HepG2 (cell line): ENCODE measurements around the gene MC5R. TPM values are rescaled to one million over a fixed set of nuclear protein-coding genes. Genes with fewer than 3 reads are reported as not detected.

Experiments used
- ATAC-seq: fragments of 200-7000 bp; cut with Tn5 transposase; 3 replicates; pipeline ENCODE4 v1.9.1; 2020; ENCODE audit warnings: mild to moderate bottlenecking, moderate library complexity
- Bru-seq: library from RNA; stranded (reverse); fragments of 400-500 nt; gene quantifications from one replicate; lab custom pipeline; 2021; lab: Mats Ljungman, UMichigan
- BruChase-seq, 2 experiments: library from RNA; stranded (reverse); fragments of 400-500 nt; gene quantifications; one replicate each; lab custom pipeline; 2021; lab: Mats Ljungman, UMichigan
- BruUV-seq: library from RNA; stranded (reverse); fragments of 400-500 nt; replicated peaks from 2 replicates; lab custom pipeline; 2021; lab: Mats Ljungman, UMichigan
- CTCF ChIA-PET: fragments of 300-600 bp; formaldehyde crosslinking; extraction: SDS; loops from one replicate; lab custom pipeline; 2021; ENCODE audit warnings: low total read pairs, inconsistent platforms, low intra/inter-chr PET ratio; lab: Yijun Ruan, JAX
- POLR2A ChIA-PET: fragments of 350-600 bp; sonication (Branson Sonifier 250); formaldehyde crosslinking; loops from one replicate; lab custom pipeline; 2020; ENCODE audit warnings: antibody characterized with exemption, inconsistent platforms; lab: Yijun Ruan, JAX
- DNase-seq: peaks from one replicate; pipeline ENCODE4 v3.0.0-alpha.2; 2015; ENCODE audit warnings: low spot score
- FAIRE-seq: peaks from 3 replicates; lab custom pipeline; 2011; peaks lifted over from hg19 to GRCh38; lab: Jason Lieb, UNC
- H2AFZ ChIP-seq: one replicate; pipeline ENCODE4 v1.6.1; 2011; ENCODE audit warnings: low read length, inconsistent platforms
- H3K27ac ChIP-seq: fragments of 300-600 bp; 3 replicates; pipeline ENCODE4 v1.8.0; 2011; ENCODE audit warnings: mixed run types, mild to moderate bottlenecking, mixed read lengths, low read length, inconsistent platforms; ENCODE audit not compliant: insufficient read depth; ENCODE audit errors: extremely low read length
- H3K27me3 ChIP-seq, 2 experiments: fragments of 200-600 bp in 1 of 2; 2 replicates in 1 of 2; 3 replicates in 1 of 2; pipeline versions ENCODE4 v1.6.0 to v1.8.0; 2011; ENCODE audit warnings: low read length in 2 of 2, mild to moderate bottlenecking in 2 of 2, moderate library complexity in 2 of 2, inconsistent platforms in 1 of 2; ENCODE audit not compliant: insufficient read depth in 2 of 2, control insufficient read depth in 1 of 2
- H3K36me3 ChIP-seq, 2 experiments: fragments of 200-600 bp in 1 of 2; replicated peaks in 1 of 2; 2 replicates in 1 of 2; 3 replicates in 1 of 2; pipeline versions ENCODE4 v1.5.1 to v1.8.0; 2011; ENCODE audit warnings: low read length in 2 of 2, inconsistent platforms in 1 of 2; ENCODE audit not compliant: insufficient read depth in 2 of 2, control insufficient read depth in 1 of 2
- H3K4me1 ChIP-seq: 2 replicates; pipeline ENCODE4 v1.5.1; 2012; ENCODE audit warnings: low read length, inconsistent platforms; ENCODE audit not compliant: insufficient read depth
- H3K4me2 ChIP-seq: 2 replicates; pipeline ENCODE4 v1.6.0; 2011; ENCODE audit warnings: low read depth, low read length, inconsistent platforms
- H3K4me3 ChIP-seq, 3 experiments: fragments of 200-600 bp in 1 of 3; sonication (generic), shearing (Covaris generic) in 1 of 3; replicated peaks in 1 of 3; 2 replicates each; pipeline ENCODE4 v1.5.1; 2011 to 2016; ENCODE audit warnings: low read length in 3 of 3, inconsistent platforms in 2 of 3, low read depth in 2 of 3, mild to moderate bottlenecking in 2 of 3, control low read depth in 1 of 3, mixed read lengths in 1 of 3; ENCODE audit not compliant: insufficient read depth in 1 of 3
- H3K79me2 ChIP-seq: one replicate; pipeline ENCODE4 v1.6.1; 2011; ENCODE audit warnings: low read length, inconsistent platforms; ENCODE audit not compliant: insufficient read depth
- H3K9ac ChIP-seq: 2 replicates; pipeline ENCODE4 v1.6.0; 2011; ENCODE audit warnings: mild to moderate bottlenecking, low read depth, low read length, inconsistent platforms; ENCODE audit not compliant: insufficient read depth
- H3K9me3 ChIP-seq: 2 replicates; pipeline ENCODE4 v1.5.1; 2012; ENCODE audit warnings: mild to moderate bottlenecking, low read length
- H4K20me1 ChIP-seq: 2 replicates; pipeline ENCODE4 v1.6.0; 2011; ENCODE audit warnings: inconsistent platforms, mild to moderate bottlenecking, low read length, moderate library complexity; ENCODE audit not compliant: insufficient read depth
- EP300 ChIP-seq, 3 experiments: sonication (generic) in 1 of 3; formaldehyde crosslinking in 1 of 3; IDR thresholded peaks; 2 replicates each; pipeline versions ENCODE4 v1.5.1 to v1.6.1; 2011 to 2020; ENCODE audit warnings: low read depth in 2 of 3, low read length in 2 of 3, borderline replicate concordance in 1 of 3, improper control_type of control experiment in 1 of 3, mild to moderate bottlenecking in 1 of 3, missing genetic modification reagents in 1 of 3, moderate library complexity in 1 of 3
- FOXP1 ChIP-seq, 2 experiments: fragments of 450-650 bp in 1 of 2; IDR thresholded peaks; 2 replicates each; pipeline ENCODE4 v1.6.1; 2017 to 2018; ENCODE audit warnings: antibody characterized with exemption in 1 of 2
- HOXA9 ChIP-seq: sonication (generic); formaldehyde crosslinking; IDR thresholded peaks from 2 replicates; pipeline ENCODE4 v1.8.1; 2022; ENCODE audit warnings: missing genetic modification reagents, mild to moderate bottlenecking, moderate library complexity, borderline replicate concordance
- POLR2AphosphoS5 ChIP-seq: IDR thresholded peaks from 2 replicates; pipeline ENCODE4 v1.6.1; 2012; ENCODE audit warnings: low read depth, low read length
- SIX1 ChIP-seq: sonication (generic); formaldehyde crosslinking; IDR thresholded peaks from 2 replicates; pipeline ENCODE4 v1.4.0; 2020; ENCODE audit warnings: missing genetic modification reagents, borderline replicate concordance
- ZBTB20 ChIP-seq: sonication (generic); formaldehyde crosslinking; IDR thresholded peaks from 2 replicates; pipeline ENCODE4 v1.8.1; 2023; ENCODE audit warnings: missing genetic modification reagents, low read depth, mild to moderate bottlenecking, borderline replicate concordance
- ZNF670 ChIP-seq: sonication (generic); formaldehyde crosslinking; IDR thresholded peaks from 2 replicates; pipeline ENCODE4 v1.8.0; 2022; ENCODE audit warnings: mild to moderate bottlenecking, missing genetic modification reagents, borderline replicate concordance
- ZNF879 ChIP-seq: sonication (generic); formaldehyde crosslinking; IDR thresholded peaks from 2 replicates; pipeline ENCODE4 v1.8.1; 2023; ENCODE audit warnings: missing genetic modification reagents
- WGBS: methylation state at CpG from one replicate; pipeline ENCODE4 v1.1.6; 2017; ENCODE audit warnings: low lambda C conversion rate; 5-methylcytosine and 5-hydroxymethylcytosine counted together
- in situ Hi-C: cut with HindIII; loops from 2 replicates; pipeline ENCODE4 v1.10.0; 2017; ENCODE audit warnings: low pct_unique_long_range_greater_than_20kb; ENCODE audit not compliant: extremely low pct_ligation_motif_present
- intact Hi-C: fragments of 100-400 bp; cut with micrococcal nuclease; formaldehyde crosslinking; loops from one replicate; pipeline ENCODE4 v1.10.0; 2022; ENCODE audit not compliant: unreplicated experiment
- long read RNA-seq, 2 experiments: library from RNA in 1 of 2; library from polyadenylated mRNA in 1 of 2; stranded (forward) in 1 of 2; unstranded in 1 of 2; transcript quantifications; one replicate each; pipeline ENCODE4 v2.0.0, GENCODE V29; 2019 to 2022
- polyA minus RNA-seq, 3 experiments: library from RNA; depleted of rRNA, polyadenylated mRNA; stranded (reverse); fragments of >200 nt; gene quantifications; 2 replicates each; pipeline ENCODE4 v1.2.3, GENCODE V29; 2011; ENCODE audit warnings: low replicate concordance in 1 of 3
- polyA plus RNA-seq, 8 experiments: library from polyadenylated mRNA; depleted of rRNA in 3 of 8; stranded (reverse) in 7 of 8; unstranded in 1 of 8; fragments of >200 nt; fragmentation: Illumina TruSeq in 4 of 8; extraction: Trizol in 4 of 8; gene quantifications; 2 replicates each; pipeline versions ENCODE4 v1.2.1 to v1.2.3, GENCODE V29; 2011 to 2016; ENCODE audit warnings: low read depth in 4 of 8, missing spikeins in 1 of 8, mixed read lengths in 1 of 8; ENCODE audit not compliant: insufficient read depth in 1 of 8
- total RNA-seq, 5 experiments: library from RNA; depleted of rRNA; stranded (reverse); fragments of >200 nt; fragmentation: Illumina TruSeq; extraction: Trizol; gene quantifications; 2 replicates each; pipeline ENCODE4 v1.2.3, GENCODE V29; 2016; ENCODE audit warnings: low read depth in 1 of 5
- TF ChIP-seq, protein P1 (sequence below): sonication (generic); formaldehyde crosslinking; IDR thresholded peaks from 2 replicates; pipeline ENCODE4 v1.4.0; 2020; ENCODE audit warnings: mild to moderate bottlenecking, missing genetic modification reagents
- TF ChIP-seq, protein P2 (sequence below): sonication (generic); formaldehyde crosslinking; IDR thresholded peaks from 2 replicates; pipeline ENCODE4 v1.4.0; 2020; ENCODE audit warnings: missing genetic modification reagents, mild to moderate bottlenecking, borderline replicate concordance
- TF ChIP-seq, protein P3 (sequence below): sonication (generic); formaldehyde crosslinking; IDR thresholded peaks from 2 replicates; pipeline ENCODE4 v1.8.0; 2022; ENCODE audit warnings: missing genetic modification reagents, mild to moderate bottlenecking, inconsistent platforms, borderline replicate concordance
- TF ChIP-seq, protein P4 (sequence below): sonication (generic); formaldehyde crosslinking; IDR thresholded peaks from 2 replicates; pipeline ENCODE4 v1.8.1; 2023; ENCODE audit warnings: mild to moderate bottlenecking, missing genetic modification reagents, borderline replicate concordance

The MC5R gene
- total RNA-seq (2016; rRNA removed; fragmentation: Illumina TruSeq; extraction: Trizol), result not detected in 2 replicates
- not detected in 2 replicates for total RNA-seq (2016; cell fraction: cytosol; rRNA removed; fragmentation: Illumina TruSeq; extraction: Trizol; ENCODE audit: low read depth)
- not detected in 2 replicates for total RNA-seq (2016; cell fraction: insoluble cytoplasmic fraction; rRNA removed; fragmentation: Illumina TruSeq; extraction: Trizol)
- not detected in 2 replicates for total RNA-seq (2016; cell fraction: membrane; rRNA removed; fragmentation: Illumina TruSeq; extraction: Trizol)
- not detected in 2 replicates for total RNA-seq (2016; cell fraction: nucleus; rRNA removed; fragmentation: Illumina TruSeq; extraction: Trizol)
- not detected in 2 replicates for polyA plus RNA-seq (2011; rRNA removed)
- not detected in 2 replicates for polyA plus RNA-seq (2011; cell fraction: cytosol; rRNA removed)
- polyA plus RNA-seq (2011; cell fraction: nucleus; rRNA removed), result not detected in 2 replicates
- polyA plus RNA-seq (2012), result not detected in 2 replicates
- polyA plus RNA-seq (2016; cell fraction: cytosol; fragmentation: Illumina TruSeq; extraction: Trizol; ENCODE audit: low read depth), result not detected in 2 replicates
- not detected in 2 replicates for polyA plus RNA-seq (2016; cell fraction: insoluble cytoplasmic fraction; fragmentation: Illumina TruSeq; extraction: Trizol; ENCODE audit: low read depth)
- not detected in 2 replicates for polyA plus RNA-seq (2016; cell fraction: membrane; fragmentation: Illumina TruSeq; extraction: Trizol; ENCODE audit: low read depth)
- polyA plus RNA-seq (2016; cell fraction: nucleus; fragmentation: Illumina TruSeq; extraction: Trizol; ENCODE audit: insufficient read depth, low read depth), result not detected in 2 replicates
- not detected in 2 replicates for polyA minus RNA-seq (2011; rRNA and poly(A)+ RNA removed; ENCODE audit: low replicate concordance)
- not detected in 2 replicates for polyA minus RNA-seq (2011; cell fraction: cytosol; rRNA and poly(A)+ RNA removed)
- polyA minus RNA-seq (2011; cell fraction: nucleus; rRNA and poly(A)+ RNA removed), result not detected in 2 replicates
- Bru-seq, nascent RNA, result not detected
- not detected for BruChase-seq, experiment 1, labeled RNA remaining after a 6-hour chase
- BruChase-seq, experiment 2, labeled RNA remaining after a 2-hour chase, result not detected
- long read RNA-seq, experiment 1, result 0 reads
- long read RNA-seq, experiment 2, result 0 reads

DNA sequence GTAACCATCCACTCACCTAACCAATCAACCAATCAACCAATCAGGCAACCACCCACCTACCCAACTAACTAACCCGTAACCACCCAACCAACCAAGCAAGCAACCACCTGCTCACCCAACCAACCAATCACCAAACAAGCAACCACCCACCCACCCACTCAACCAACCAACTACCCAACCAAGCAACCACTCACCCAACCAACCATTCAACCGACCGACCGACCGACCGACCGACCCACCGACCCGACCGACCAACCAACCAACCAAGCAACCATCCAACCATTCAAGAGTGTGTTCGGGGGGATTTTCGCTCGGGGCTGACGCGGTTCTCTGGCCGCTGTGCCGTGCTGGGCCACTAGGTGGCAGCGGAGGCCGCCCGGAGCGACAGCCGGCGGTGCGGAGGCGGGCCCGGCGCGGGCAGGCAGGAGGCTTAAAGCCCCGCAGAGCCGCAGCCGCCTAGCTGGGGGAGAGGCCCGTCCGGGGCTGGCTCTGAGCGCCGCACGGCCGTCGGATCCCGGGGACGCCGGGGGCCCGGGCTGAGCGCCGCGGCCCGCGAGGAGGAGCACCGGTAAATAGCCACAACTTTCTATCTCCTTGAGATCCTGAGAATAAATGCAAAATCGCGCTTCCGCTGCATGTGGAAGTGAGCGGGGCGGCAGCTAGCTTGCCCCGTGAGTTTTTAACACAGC lies at the start of gene MC5R:
TSS of gene MC5R (plus strand) at position 443 of the 689 bp plus-strand sequence. CDS start 1,617 bp downstream, outside the sequence.
- peaks cover 8 to 43% of the 10 kb centered on the region in 2 experiments; a peak in 3 of 5 replicates for H3K27me3 ChIP-seq
- WGBS, result 8% methylated on average over 37 of the region's 54 CpGs
- no peak within 1 kb of the TSS for H2AFZ ChIP-seq
- H3K36me3 ChIP-seq, result no peaks in the 10 kb centered on the region
- ChIA-PET CTCF (interaction anchor here (1.4 to 3.0 kb wide), 2 partner anchors 158 to 263 kb away, joined by 4 to 23 read pairs; no protein-coding TSS in a partner anchor), POLR2A (no interaction called here)
- ATAC-seq, result peak; percentile 97
- H4K20me1 ChIP-seq, result no peaks in the 10 kb centered on the region
- no peaks in the 10 kb centered on the region for H3K9me3 ChIP-seq
- peaks cover 14% of the 10 kb centered on the region for H3K4me1 ChIP-seq
- no peaks in the 10 kb centered on the region for H3K79me2 ChIP-seq
- FAIRE-seq, result no peak
- peak; percentile 23 for DNase-seq
- intact Hi-C loops, result loop anchor here (1.0 to 5.0 kb wide), 2 partner anchors 158 to 262 kb away; no protein-coding TSS in a partner anchor
- BruUV-seq, result no TSS peak
- peak within 1 kb of the TSS in 2 of 3 experiments; percentile 38 to 45; a peak in 4 of 6 replicates for H3K4me3 ChIP-seq
- no peak within 1 kb of the TSS for H3K27ac ChIP-seq
- peak within 1 kb of the TSS; percentile 75 for H3K4me2 ChIP-seq
- no peak within 1 kb of the TSS for H3K9ac ChIP-seq
- in situ Hi-C loops, result no loop called here
- TF ChIP-seq ZBTB20 (CRISPR knock-in tag) (no peak), POLR2AphosphoS5 (no peak), SIX1 (CRISPR knock-in tag) (no peak), ZNF670 (no peak), EP300 (IDR thresholded peaks at IDR 0.05; ENCODE audit: low read depth in 2 of 2, low read length in 2 of 2) (no peak), EP300 (CRISPR knock-in tag; IDR thresholded peaks at IDR 0.05; ENCODE audit: borderline replicate concordance) (no peak), FOXP1 (IDR thresholded peaks at IDR 0.05) (no peak), FOXP1 (CRISPR knock-in tag; IDR thresholded peaks at IDR 0.05) (no peak), ZNF879 (CRISPR knock-in tag) (no peak), HOXA9 (CRISPR knock-in tag) (no peak)
- TF ChIP-seq, protein P1, sequence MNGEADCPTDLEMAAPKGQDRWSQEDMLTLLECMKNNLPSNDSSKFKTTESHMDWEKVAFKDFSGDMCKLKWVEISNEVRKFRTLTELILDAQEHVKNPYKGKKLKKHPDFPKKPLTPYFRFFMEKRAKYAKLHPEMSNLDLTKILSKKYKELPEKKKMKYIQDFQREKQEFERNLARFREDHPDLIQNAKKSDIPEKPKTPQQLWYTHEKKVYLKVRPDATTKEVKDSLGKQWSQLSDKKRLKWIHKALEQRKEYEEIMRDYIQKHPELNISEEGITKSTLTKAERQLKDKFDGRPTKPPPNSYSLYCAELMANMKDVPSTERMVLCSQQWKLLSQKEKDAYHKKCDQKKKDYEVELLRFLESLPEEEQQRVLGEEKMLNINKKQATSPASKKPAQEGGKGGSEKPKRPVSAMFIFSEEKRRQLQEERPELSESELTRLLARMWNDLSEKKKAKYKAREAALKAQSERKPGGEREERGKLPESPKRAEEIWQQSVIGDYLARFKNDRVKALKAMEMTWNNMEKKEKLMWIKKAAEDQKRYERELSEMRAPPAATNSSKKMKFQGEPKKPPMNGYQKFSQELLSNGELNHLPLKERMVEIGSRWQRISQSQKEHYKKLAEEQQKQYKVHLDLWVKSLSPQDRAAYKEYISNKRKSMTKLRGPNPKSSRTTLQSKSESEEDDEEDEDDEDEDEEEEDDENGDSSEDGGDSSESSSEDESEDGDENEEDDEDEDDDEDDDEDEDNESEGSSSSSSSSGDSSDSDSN (CRISPR knock-in tag), result peak; percentile 75; the same call in 1 of the 2 replicates
- TF ChIP-seq, protein P2, sequence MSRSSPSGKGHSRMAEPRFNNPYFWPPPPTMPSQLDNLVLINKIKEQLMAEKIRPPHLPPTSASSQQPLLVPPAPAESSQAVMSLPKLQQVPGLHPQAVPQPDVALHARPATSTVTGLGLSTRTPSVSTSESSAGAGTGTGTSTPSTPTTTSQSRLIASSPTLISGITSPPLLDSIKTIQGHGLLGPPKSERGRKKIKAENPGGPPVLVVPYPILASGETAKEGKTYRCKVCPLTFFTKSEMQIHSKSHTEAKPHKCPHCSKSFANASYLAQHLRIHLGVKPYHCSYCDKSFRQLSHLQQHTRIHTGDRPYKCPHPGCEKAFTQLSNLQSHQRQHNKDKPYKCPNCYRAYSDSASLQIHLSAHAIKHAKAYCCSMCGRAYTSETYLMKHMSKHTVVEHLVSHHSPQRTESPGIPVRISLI (CRISPR knock-in tag), result no peak
- TF ChIP-seq, protein P3, sequence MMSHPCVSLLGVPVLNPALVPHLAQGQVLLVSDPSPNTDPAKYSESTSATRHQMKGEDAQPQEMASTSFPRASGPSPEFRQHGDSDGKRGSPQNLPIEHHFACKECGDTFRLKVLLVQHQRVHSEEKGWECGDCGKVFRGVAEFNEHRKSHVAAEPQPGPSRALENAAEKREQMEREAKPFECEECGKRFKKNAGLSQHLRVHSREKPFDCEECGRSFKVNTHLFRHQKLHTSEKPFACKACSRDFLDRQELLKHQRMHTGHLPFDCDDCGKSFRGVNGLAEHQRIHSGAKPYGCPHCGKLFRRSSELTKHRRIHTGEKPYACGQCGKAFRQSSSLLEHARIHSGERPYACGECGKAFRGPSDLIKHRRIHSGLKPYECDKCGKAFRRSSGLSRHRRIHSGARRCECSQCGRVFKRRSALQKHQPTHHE, result no peak
- TF ChIP-seq, protein P4, sequence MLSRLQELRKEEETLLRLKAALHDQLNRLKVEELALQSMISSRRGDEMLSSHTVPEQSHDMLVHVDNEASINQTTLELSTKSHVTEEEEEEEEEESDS, result no peak
